Measurements from ENCODE around the gene SNX2.

Gene SNX2

GRCh38 chr5:122779451-122779850 is 4.6 kb downstream of the SNX2 start:
- TF ChIP-seq, protein P1, sequence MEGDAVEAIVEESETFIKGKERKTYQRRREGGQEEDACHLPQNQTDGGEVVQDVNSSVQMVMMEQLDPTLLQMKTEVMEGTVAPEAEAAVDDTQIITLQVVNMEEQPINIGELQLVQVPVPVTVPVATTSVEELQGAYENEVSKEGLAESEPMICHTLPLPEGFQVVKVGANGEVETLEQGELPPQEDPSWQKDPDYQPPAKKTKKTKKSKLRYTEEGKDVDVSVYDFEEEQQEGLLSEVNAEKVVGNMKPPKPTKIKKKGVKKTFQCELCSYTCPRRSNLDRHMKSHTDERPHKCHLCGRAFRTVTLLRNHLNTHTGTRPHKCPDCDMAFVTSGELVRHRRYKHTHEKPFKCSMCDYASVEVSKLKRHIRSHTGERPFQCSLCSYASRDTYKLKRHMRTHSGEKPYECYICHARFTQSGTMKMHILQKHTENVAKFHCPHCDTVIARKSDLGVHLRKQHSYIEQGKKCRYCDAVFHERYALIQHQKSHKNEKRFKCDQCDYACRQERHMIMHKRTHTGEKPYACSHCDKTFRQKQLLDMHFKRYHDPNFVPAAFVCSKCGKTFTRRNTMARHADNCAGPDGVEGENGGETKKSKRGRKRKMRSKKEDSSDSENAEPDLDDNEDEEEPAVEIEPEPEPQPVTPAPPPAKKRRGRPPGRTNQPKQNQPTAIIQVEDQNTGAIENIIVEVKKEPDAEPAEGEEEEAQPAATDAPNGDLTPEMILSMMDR (IDR thresholded peaks at IDR 0.05; ENCODE audit: low read depth, low read length, missing control alignments) = no peak
- no peak for DNase-seq (ENCODE audit: low read depth)
- H3K4me3 ChIP-seq (ENCODE audit: low read depth, low read length) = no peak overlapping the region
- in situ Hi-C loops (cut with HindIII; ENCODE audit: low sequenced_read_pairs) = no loop called here

- TF ChIP-seq, protein P1 (IDR thresholded peaks at IDR 0.05; ENCODE audit: low read depth, low read length, missing control alignments) = no peak
- H3K4me3 ChIP-seq (ENCODE audit: low read depth, low read length) = no peak overlapping the region
- no peak for DNase-seq (ENCODE audit: low read depth)
- in situ Hi-C loops (cut with HindIII; ENCODE audit: low sequenced_read_pairs) = no loop called here
Measured at GRCh38 chr5:122780296-122780695, 5.4 kb downstream of the SNX2 start.

GRCh38 chr5:122781465-122781864 is 6.6 kb downstream of the SNX2 start:
- in situ Hi-C loops (cut with HindIII; ENCODE audit: low sequenced_read_pairs) = no loop called here
- H3K4me3 ChIP-seq (ENCODE audit: low read depth, low read length) = no peak overlapping the region
- TF ChIP-seq, protein P1 (IDR thresholded peaks at IDR 0.05; ENCODE audit: low read depth, low read length, missing control alignments) = no peak
- DNase-seq (ENCODE audit: low read depth) = no peak

- DNase-seq (ENCODE audit: low read depth) = no peak
- TF ChIP-seq, protein P1 (IDR thresholded peaks at IDR 0.05; ENCODE audit: low read depth, low read length, missing control alignments) = no peak
- in situ Hi-C loops (cut with HindIII; ENCODE audit: low sequenced_read_pairs) = no loop called here
Measured at GRCh38 chr5:122785294-122785693, 10.4 kb downstream of the SNX2 start.

DNA sequence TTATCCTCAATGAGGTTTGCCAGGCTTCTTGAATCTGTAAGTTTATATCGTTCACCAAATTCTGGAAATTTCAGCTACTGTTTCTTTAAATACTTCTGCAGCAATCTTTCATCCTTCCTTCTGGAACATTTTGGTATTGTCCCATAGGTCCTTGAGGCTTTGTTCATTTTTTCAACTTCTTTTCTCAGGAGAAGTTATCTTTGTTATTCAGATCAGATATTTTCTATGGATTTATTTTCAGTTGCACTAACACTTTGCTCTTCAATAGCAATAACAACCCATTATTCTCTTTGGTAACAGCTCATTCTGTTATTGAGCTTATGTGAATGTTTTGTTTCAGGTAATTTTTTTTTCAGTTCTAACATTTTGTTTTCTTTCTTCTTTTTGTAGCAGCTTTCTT is 13.5 kb downstream of the SNX2 start:
- no peak overlapping the region for H3K4me3 ChIP-seq (ENCODE audit: low read depth, low read length)
- TF ChIP-seq, protein P1 (IDR thresholded peaks at IDR 0.05; ENCODE audit: low read depth, low read length, missing control alignments) = no peak
- in situ Hi-C loops (cut with HindIII; ENCODE audit: low sequenced_read_pairs) = no loop called here
- DNase-seq (ENCODE audit: low read depth) = no peak

More at GRCh38 chr5:122785294-122785693, 10.4 kb downstream of the SNX2 start:
- H3K4me3 ChIP-seq (ENCODE audit: low read depth, low read length) = no peak overlapping the region

GRCh38 chr5:122788996-122789395 is 14.1 kb downstream of the SNX2 start:
- no peak for DNase-seq (ENCODE audit: low read depth)
- no peak overlapping the region for H3K4me3 ChIP-seq (ENCODE audit: low read depth, low read length)
- in situ Hi-C loops (cut with HindIII; ENCODE audit: low sequenced_read_pairs) = no loop called here
- TF ChIP-seq, protein P1 (IDR thresholded peaks at IDR 0.05; ENCODE audit: low read depth, low read length, missing control alignments) = no peak

Data from astrocyte of the cerebellum (primary cell).